Activated CD4-positive, alpha-beta T cell treated with anti-CD3 and anti-CD28 coated beads, Interleukin-2, amount 50 U/mL, for 16 hours (primary cell): Measurements from ENCODE around the gene RNF217.
"Not testable (repeated sequence)": the region's sequence is repeated elsewhere in the genome, so short reads cannot be mapped to it uniquely, and the experiment has no call there.

Experiments used
- DNase-seq: peaks from one replicate; pipeline ENCODE4 v3.0.0-alpha.2; 2020

The RNF217 gene

DNA sequence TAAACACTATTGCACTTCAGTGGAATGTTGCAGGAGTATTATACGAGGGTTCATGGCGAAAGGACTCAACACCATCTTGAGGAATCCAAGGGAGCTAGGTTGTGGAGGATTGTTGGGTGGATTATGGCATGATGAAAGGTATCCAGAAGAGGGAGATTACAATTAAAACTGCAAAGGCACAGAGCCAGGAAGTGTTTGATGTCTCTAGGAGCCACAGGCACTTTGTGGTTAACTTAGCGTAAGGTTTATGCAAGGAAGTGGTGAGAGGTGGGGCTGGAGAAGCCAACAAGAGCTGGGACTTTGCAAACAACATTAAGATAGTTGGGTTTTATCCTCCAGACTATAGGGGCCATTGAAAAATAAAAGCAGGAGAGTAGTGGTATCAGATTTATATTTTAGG lies 104.7 kb downstream of the RNF217 start:
- DNase-seq, result peak; percentile 42

DNA sequence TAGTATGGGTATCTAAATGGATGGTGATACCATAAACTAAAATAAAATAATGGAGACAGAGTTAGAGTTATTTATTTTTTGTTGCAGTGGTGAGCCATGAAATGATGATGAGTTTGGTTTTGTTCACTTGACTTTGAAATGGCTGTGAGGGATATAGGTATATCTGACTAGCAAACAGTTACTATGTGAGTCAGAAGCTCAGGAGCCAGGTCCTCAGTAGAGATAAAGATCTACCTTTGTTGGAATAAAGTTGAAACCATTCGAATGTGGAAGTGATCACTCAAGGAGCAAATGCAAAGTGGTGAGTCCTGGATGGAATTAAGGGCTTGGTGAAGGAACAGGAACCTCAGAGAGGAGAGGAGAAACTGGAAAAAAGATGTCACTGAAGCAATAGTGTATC lies 105.3 kb downstream of the RNF217 start:
- DNase-seq, result no peak

DNA sequence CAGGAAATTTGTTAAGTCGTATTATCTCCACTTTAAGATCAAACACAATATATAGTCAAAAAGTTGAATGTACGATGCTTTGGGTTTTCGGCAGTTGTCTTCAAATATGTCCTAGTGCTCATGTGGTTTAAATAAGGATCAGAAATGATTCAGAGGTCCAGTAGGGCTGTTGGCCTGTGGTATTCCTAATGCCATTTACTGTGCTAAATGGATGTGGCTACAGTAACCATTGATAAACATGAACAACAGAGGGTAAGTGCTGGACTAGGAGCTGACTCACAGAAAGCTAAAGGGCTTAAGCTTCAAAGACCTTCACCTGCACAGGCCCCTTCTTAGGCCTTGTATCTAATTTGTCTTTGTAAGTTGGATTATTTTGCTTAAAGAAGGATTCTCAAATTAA lies 110.8 kb downstream of the RNF217 start:
- DNase-seq, result no peak

DNA sequence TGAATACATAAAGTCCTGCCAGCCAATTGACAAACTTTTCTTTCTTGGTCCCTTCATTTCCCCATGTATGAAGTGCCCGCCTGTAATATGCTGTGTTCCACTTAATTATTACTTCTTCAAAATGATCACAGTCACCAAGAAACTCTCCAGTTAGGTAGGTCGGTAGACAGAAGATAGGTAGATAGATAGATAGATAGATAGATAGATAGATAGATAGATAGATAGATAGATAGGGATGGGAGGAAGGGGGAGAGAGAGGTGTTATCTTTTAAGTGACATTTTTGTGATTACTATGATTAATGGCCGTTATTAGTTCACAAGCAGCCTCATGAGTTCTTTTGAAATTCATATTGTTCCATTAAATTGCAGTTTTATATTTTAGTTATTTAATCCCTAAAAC lies 111.9 kb downstream of the RNF217 start:
- no peak for DNase-seq

DNA sequence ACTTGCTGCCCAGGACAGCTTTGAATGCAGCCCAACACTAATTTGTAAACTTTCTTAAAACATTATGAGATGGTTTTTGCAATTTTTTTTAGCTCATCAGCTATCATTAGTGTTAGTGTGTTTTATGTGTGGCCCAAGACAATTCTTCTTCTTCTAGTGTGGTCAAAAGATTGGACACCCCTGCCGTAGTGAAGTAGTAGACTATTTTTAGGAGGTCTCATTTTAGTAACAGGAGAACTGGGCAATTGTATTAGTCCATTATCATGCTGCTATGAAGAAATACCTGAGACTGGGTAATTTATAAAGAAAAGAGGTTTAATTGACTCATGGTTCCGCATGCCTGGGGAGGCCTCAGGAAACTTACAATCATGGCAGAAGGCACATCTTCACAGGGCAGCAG lies 112.8 kb downstream of the RNF217 start:
- not testable (repeated sequence) for DNase-seq

DNA sequence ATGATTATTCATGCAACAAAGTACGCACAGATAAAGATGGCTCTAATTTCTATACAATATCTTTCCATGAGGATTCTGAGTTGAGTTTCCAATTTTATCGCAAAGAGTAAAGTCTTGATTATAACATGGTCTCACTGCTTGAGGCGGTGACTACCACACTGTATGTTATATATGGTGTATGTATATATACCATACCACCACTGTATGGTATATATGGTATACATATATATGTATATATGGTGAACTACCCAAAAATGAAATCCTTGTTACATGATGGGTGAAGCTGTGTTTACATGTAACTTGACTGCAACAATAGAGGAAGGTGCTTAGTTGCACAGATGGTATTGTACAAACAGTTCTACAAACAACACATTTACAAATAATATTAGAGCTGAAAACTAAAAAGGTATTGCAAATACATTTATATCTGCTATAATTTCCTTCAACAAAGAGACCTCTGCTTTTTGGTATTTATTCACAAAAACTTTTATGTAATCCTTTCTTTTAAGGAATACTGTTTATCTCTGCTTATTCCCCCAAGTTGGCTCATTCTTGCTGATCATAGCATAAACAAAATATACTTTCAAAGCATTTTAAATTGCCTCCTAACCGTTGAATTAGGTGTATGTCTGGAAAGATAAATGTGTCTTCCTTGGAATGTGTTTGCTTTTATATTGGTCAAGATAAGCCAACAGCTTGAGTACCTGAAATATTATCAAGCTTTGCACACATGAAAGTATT lies 113.7 kb downstream of the RNF217 start:
- DNase-seq, result no peak

DNA sequence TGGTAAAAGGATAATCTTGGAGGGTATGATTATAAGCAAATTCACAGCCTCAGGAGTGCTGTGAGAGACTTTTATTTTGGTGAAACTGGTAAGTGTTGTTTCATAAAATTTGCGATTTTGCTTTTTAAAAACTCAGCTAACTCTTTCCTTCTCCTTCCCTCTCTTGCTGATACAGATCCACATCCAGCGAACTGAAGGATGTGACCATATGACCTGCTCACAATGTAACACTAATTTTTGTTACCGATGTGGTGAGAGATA lies 114.2 kb downstream of the RNF217 start:
- DNase-seq, result no peak

DNA sequence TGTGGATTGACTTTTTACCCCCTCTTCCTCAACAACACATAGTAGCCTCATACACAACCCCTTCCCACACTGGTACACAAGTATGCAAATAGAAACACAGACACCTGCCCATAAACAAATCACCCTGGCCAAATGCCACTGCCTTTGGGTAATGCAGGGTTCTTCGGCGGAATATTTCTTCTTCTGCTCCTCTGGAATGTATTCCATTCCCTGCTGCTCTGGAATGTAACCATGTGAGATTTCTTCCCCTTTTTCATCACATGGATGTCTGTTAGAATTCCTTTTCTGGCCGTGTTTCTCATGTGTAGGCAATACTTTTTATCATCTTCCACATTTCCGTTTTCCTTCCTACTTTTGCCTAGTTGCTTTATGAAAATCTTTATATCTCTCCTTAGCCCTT lies 115.2 kb downstream of the RNF217 start:
- DNase-seq, result no peak

DNA sequence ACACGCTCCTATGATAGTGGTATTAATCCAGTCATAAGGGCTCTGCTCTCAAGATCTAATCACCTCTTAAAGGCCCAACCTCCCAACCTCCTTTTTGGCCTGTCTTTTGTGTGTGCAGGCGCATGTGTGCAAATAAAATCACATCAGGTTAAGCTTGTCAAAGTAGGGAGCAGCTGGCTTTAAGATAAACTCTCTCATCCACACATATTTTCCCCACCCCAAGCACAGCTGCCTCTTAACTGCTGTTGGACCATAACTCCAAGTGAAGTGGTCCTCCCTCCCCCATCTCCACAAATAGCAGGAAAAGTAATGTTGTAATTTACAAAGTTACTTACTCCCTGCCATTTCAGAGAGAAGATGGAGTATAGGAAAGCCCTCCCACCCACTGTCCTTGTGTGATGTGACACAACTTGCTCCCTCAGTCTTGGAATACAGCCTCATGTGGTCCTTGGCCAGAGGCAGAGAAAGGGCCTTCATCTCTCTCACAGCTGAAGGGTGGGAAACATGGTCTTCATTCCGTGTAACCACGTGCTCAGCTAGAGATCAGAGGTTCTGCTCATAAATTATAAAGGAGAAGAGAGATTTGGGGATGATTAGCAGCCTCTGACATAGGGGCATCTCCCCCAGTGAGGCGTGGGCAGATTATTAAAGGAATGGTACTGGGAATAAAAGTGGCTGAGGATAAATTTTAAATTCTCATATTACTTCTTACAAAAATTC lies 116.5 kb downstream of the RNF217 start:
- DNase-seq, result no peak

DNA sequence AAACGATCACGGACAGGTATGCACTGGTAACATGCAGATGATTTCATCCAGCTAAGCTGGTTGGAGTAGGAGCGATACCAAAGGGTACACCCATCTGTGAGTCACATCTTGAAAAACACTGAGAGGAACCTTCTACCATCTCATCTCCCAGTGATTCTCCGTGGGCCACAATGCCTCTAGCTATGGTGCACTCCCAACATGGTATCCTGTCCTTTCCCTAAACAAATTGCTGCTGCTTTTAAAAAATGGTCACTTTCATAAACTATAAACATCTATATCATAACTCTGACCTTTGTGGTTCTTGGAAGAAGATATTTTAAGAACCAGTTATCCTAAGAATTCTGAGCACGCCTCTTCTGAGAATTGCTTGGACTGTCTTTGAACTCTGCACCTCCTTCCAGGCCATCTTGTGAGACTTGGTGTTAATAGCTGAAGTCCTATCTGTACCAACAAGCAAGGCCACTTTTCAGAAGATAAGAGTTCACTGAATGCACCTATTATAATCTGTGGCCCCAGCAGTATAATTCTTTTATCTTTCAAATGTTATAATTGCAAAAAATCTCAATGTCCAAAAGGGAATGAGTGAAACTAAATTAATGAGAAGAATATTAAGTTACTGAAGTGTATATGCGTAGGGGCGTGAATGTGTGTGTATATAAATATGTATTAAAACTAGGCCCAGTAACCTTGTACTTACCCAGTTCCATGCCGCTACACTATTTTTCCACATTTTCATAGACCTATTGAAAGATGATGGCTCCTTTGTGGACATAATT lies 120.9 kb downstream of the RNF217 start:
- no peak for DNase-seq

DNA sequence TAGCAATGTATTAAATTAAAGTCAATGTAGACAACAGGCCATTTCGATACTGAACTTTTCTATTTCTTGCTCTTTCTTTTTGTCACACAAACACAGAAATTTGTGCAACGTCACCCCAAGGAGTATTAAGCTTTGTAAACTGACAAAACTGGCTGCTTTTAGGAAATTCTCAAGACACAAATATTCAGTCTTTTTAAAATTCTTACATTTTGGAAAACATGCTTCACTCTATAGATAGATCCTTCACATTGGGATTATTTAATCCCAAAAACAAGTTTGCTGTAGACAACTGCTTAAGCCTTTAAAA lies 121.4 kb downstream of the RNF217 start:
- no peak for DNase-seq

DNA sequence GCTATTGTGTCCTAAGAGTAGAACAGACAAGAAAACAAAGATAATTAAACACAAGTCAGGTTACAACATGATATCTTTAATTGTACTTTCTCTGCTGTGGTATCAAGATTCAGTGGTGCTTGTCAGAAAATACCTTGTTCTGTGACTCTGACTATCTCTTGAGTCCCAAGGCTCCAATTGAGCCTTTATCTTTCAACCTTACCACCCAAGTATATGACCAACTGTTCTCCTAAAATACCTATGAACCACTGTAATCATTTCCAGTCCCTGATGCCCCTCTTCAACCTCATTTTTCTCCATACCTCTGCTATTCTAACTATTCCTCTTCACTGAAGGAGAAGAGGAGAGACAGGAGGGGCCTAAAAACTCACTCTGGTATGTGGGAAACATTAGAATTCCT lies 124.5 kb downstream of the RNF217 start:
- DNase-seq, result no peak

DNA sequence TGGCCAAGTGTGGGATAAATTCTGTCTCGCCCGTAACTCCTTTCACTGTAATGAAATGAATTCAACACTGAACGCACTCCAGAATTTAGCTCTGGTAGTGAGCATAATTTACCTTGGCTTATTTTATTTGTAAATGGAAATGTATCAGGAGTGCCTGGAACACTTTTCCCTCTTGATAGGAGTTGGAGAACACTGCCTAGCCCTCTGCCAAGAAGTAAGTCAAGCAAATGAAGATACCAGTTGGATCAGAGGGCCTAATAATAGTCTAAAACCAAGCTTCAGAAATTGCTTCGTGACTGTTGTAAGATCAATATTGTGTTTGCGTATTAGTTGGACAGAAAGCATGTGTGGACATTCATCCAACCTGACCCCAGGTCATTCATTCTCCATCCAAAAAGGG lies 126.7 kb downstream of the RNF217 start:
- no peak for DNase-seq

DNA sequence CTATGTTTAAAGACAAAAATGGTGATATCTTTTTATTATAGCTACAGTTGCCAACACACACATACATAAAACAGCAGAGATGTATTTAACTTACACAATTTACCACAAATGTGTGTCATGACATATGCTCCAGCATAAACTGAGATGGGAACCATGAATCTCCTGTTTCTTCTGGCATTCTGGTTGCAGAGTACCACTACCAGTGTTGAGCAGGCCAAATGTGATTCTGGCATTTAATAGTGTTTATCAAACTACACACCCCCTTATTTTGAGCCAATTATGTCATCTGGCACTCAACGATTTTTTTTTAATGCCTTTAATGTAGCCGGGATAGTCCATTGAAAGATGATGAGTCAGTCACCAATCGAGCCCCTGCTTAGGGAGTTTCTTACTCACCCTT lies 132.3 kb downstream of the RNF217 start:
- DNase-seq, result no peak

DNA sequence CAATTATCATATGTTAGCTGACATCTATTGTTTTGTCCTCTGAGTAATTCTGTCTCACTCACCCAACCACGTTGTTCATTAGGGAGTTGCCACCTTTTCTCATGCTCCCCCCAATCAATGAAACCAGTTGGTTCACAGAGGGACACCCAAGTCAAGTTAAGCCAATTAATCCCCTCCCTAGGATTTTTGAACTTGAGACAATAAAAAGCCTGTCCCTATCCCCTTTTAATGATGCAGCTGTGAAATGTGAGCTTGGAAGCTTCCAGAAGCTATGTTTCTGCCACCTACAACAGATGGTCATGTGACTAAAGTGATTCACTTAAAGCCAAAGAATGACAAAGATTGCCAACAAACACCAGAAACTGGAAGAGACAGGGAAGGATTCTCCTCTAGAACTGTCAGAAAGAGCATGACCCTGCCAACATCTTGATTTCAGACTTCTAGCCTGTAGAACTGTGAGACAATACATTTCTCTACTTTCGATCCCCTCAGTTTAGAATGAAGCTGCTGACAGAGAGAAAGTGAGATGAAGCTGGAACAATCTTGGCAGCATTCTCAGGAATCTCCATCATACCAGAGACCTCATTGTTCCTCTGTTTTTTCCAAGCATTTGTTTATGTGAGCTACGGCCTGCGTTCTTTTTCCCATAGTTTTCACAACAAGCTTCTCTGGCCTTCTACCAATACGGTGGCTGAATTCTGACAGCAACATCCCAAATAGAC lies 133.5 kb downstream of the RNF217 start:
- no peak for DNase-seq

DNA sequence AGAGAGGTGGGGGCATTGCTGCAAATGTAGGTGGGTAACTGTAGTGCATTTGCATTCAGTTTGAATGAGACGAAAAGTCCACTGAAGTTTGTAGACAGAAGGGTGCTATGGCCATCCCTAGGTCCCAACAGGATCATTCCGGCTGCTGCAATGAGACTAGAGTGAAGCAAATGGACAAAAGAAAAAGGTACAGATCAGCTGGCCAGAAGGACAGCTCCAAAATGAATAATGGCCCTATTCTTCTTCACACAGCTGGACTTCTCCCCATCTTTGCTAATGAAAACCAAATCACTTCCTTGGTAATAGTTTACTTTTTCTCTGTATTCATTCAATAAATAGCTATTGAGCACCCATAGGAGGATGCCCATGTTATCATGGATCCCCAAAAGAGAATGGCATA lies 134.9 kb downstream of the RNF217 start:
- DNase-seq, result no peak

DNA sequence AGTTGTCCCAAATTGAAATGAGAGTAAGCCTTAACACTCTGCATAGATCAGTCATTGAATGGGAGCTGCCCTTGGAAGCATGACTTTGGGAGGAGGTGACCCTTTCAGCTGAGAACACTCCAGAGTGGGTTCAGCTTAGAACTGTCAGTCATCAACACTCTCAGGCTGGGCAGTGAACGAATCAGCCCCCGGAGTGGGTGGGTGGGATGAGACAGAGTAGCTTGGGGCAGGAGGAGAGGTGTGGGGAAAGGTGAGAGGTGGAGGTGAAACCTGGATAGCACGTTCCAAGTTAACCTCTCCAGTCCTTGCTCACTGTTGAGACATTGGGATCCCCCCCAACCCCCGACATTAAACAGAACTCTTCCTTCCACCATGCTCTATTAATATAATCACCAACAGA lies 136.0 kb downstream of the RNF217 start:
- no peak for DNase-seq

DNA sequence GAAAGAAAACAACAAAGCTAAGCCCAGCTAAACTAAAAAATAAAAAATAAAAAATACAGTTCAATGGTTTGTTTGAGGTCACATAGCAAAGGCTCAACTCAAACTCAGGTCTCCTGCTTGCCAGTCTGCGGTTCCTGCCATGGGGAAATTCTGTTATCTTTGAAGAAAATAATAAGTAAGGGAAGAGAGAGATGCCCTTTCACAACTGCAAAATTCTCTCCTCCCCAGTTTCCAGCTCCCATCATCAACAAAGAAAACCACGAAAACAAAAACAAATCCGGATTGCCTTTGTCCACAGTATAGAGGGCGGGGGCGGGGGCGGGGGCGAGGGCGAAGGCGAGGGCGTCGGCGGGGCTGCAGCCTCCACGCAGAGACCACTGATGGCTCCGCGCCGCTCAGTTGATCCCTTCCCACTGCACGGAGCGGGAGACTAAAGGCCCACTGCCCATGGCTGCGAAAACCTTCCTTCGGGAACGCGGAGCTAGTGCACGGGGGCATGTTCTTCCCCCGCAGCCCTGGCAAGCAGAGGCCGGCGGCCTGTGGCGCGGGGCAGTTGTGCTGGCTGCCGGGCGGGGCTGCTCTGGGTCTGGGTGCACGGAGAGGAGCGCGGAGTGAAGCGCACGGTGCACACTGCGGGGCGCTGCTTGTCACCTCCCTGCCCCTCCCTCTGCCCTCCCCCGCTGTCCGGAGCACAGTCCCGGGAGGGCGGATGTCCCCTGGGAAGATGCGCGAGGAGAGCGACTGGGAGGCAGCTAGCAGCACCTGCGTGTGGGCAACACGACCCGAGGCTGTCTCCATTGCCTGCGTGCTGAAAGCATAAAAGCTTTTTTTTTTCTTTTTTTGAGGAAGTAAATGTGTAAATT lies 137.2 kb downstream of the RNF217 start:
- peak; percentile 9 for DNase-seq

DNA sequence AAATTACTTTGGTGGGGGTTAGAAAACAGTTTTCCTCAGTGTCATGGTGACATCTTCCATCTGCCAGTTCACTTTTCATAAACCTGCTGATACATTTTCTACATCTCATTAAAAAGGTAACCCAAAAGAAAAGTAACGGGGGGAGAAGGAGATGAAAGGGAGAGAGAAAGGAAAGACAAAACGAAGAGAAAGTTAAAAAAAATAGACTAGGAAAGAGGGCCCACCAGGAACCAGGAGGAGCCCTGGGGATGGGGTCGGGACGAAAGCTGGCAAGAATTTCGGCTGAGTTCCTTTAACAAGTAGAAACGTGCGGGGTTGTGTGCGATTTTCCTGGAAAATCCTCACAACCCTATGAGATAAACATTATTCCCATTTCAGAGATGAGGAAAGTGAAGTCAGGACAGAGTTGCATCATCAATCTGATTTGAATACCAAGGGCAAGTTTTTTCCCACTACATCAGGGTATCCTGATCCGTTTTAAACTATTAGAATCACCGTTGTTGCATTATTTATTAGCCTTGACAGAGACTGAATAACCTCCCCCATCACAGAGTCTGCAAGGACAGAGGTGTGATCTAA lies 137.9 kb downstream of the RNF217 start:
- DNase-seq, result no peak

DNA sequence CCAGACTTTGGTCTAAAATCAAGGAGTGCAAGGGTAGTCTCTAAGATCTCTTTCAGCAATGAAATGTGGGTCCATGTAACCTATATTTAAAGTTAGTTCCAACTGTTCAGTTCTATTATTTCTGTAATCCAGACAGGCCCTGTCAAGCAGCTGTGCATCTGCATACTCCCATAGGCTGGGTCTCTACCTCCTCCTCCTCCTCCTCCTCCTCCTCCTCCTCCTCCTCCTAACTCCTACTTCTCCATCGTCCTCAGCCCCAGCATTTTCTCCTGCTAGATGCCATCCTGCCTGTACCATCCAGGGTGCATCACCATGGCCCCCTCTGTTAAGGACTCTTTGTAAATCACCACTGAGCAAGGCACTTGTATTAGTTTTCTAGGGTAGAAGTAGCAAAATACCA lies 138.9 kb downstream of the RNF217 start:
- DNase-seq, result no peak

DNA sequence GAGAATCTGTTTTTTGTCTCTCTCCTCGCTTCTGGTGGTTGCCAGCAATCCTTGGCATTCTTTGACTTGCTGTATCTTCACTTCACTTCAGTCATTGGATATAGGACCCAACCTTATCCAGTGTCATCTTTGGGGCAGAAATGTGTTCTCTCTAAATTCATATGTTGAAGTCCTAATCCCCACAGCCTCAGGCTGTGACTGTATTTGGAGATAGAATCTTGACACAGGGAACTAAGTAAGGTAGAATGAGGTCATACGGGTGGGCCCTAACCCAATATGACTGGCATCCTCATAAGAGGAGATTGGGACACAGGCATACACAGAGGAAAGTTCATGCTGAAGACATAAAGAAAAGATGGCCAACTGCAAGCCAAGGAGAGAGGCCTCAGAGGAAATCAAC lies 139.4 kb downstream of the RNF217 start:
- no peak for DNase-seq

DNA sequence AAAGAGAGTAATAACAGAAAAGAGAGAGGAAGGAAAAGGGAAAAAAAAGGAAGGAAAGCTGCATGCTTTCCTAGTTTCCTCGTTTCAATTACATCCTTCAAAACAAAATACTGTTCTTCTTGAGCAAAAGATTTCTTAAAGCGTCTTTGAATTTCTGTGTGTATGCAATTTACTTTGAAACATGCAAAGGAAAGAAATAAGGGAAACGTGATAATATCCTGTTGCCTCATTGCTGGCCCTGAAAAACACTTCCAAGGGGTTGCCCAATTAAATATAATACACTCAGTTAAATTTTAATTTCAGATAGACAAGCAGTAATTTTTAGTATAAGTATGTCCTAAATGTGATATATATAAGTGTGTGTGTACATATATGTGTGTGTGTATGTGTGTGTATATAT lies 140.2 kb downstream of the RNF217 start:
- DNase-seq, result no peak
